CD4-positive, alpha-beta T cell treated with Interleukin-4 for 1 hour (primary cell): ENCODE data around the gene GRM3.

Experiments used
- DNase-seq, 2 donors: peaks; one replicate each; pipeline ENCODE4 v3.0.0-alpha.2; 2020 to 2022

The GRM3 gene

DNA sequence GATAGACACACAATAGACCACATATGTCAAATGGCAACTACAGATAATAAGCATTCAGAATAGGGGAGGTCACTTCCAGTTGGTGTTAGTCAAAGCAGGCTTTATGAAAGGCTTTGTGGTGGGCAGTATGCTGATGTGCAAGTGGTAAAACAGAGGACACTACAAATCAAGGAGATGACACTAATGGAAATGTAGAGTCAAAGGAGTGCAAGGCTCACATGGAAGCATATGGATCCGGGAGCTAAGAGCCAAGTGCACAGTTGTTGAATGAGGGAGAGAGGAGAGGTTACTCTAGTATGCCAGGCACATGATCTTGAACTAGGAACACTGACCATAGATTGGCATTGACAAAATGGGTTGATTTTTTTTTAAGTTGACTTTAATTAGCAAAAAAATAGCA, 62.7 kb downstream of the GRM3 start:
- DNase-seq, result no peak

DNA sequence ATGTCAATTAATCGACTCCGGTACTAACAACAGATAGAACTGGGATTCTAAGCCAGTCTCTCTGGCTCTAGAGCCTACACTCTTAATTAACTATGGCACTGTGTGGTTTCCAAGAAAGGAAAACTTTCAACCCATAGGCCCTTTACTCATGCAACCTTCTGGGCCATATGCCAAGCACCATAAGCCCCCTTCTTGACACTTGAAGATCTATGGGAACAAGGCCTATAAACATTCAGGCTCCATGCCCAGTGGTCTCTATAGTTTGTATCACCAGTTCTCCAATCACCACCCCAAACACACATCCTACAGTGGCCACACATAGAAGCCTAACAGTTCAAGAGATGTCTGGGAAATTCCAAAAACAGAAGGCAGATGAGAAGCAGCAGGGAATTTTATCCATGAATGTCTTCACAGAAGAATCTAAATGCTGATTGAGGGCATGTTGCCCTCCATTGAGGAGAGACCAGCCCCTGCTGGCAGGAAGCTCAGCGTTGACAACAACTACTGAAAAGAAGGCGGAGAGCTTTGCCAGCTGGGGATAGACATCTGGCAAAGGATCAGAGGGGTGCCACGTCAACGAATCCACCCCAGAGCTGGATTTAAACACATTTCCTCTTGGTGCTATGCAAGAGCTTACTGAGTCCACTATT, 64.4 kb downstream of the GRM3 start:
- DNase-seq, result no peak

DNA sequence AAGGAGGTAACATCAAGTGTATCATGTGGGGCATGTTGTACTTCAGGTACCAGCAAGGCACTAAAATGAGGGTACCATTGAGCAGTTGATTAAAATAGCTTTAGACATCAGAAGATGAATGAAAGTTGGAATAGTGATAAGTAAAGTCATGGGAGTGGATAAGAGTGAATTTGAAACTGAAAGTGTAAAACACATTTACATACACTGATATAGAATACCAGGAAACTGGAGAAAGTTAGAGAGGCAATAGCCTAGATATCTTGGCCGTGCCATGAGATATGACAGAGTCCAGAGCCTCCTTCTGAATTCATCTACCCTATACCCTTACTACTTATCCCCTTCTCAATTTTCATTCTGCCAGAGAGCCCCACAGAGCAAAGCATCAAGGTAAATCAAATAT, 76.6 kb downstream of the GRM3 start:
- no peak for DNase-seq

DNA sequence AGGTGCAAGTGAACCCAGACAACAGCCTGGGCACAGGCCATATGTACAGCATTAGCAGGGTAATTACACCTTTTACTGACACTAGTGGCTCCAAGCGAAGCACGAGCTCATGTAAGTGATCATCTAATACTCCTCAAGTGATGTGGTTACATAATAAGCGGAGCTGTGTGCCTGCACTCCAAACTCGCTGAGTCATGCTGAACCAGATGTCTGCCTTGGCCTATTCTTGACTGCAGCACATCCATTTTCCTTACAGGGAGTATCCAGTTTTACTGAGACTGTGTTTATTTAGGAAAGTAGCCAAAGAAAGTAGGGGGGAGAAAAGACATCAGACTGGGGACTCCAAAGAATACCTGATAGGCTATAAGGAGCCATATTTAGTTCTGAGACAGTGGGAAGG, 90.1 kb downstream of the GRM3 start:
- DNase-seq, result no peak

DNA sequence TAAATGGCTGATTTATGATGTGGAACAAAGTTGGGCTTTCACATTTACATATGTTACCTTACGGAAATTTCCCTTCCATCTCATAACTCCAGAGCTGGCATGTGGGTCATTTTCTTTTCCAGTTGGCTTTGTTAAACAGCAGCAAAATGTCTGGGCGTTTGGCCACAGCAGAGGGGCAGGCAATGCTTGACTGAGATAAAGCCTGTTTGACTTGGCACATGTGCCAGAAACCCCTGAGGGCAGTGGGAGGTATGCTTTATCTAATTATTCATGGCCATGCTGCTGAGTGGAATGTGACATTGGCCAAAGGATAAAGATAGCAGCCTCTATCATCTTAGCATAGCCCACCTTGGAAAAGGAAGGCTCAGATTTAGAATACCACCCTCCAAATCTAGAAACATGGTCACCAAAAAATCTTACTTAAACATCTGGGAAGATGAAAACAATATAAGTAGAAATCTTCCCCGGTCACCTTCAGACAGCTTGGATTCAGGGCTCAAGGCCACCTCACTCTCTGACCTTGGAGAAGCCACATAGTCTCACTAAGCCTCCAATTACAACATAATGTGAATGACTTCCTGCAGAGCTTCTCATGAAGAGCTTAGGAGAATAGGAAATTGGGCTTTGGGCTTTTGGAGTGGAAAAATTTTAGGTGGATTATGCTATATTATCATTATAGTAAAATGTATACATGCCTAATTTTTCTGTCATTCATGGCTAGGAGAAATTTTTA, 101.5 kb downstream of the GRM3 start:
- no peak for DNase-seq

DNA sequence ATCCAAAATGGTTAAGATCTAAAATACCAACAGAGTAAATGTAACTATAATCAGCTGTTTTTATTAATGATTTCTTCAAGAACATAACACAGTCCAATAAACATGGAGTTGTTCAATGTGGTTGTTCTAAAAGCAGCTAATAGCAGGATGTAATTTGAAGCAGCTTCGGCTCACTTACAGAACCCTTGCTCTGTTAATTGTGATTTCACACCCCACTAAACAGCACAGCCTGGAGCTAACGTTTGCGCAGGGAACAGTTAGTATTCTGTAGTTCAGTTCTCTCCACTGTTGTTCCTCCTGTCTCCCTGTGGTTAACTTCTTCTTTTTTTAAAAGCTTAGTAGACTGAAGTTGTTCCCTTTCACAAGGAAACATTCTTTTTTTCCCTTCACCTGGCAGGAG, 104.0 kb downstream of the GRM3 start:
- DNase-seq, result no peak

DNA sequence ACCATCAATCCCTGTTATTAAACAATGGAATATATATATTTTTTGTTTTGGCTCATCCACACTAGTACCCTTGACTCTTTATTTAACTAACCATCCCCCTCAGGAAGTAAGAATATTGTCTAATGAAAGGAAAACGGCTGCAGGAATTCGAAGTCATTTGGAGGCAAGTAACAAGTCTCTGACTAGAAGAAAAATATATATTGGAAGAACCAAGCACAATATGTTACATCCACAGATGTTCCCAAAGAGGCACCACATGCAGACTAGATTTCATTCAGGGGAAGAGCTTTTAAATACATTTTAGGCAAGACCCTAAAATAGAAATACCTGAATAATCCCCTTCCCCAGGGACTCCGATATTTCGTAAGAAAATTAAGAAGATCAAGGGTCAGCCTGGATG, 104.5 kb downstream of the GRM3 start:
- no peak for DNase-seq

DNA sequence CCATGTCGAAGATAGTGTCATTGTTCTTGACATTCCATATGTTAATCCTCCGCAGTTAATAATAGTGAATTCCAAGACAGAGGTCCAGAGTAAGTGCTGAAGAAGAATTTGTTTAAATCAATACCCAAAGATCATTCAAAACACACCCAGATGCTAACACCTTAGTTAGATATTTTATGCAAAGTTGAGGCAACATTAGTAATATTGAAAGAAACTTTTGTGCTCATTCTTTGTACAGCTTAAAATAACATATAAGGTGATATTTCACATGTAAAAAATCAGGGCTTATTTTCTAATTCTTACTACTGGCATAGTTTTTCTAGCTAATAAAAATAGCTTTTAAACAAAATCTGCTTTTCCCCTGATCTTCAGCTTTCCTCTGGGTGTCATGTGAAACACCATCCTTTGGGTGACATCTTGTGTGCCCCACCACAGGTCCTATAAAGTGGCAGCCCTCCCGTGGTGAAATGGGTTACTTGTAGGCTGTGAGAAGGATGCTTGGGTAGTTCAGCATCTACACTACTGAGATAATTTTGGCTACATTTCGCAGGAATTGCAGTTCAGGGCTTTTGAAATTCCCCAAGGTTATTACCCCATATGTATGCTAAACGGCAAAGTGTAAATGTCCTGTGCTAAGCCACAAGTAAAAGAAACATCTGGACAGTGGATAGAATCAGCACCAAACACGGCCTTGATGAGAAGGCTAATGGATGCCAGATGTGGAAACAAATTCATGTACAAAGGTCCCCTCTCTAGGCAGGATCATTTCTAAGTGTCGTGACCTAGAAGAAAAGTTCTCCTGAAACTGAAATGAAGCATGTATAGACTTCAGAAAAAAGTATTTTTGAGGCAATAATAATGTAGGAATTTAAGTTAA, 105.4 kb downstream of the GRM3 start:
- no peak for DNase-seq

DNA sequence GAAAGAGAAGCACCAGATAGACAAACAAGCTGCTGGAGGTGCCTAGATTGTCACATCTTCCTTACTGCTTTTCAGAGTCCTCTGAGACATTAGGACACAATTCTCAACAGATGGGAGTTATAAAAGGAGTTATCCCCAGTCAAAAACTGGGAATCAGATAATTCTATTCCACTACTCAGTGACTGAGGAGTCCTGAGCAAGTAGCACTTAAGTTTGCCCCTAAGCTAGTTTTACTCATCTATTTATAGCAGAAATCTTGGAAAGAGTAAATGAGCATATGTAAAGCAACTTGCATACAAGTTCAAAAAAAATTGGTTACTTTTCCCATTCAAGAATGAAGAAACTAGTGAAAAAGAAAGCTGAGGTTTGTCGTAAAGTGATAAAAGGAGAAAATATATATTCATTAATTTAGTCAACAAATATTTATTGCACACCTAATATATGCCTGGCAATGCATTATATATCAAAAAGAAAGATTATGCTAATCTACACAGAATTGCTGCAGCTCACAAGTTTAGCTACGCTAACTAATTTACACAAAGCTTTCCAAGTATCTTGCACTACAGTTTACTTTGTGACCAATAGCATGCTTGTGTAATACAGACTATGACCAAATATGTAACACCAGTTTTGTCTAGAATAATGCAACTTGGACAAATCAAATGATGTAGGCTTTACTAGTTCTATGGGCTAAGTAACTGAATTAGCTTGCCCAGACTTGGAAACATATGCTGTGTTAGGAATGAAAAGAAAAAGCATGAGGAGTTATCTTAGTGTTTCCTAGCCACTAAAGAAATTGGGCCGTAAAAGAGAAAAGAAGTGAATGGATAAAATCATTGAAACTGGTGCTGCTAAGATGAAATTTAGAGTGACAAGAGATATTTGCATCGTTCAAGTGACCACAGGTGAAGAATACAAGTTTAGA, 106.3 kb downstream of the GRM3 start:
- no peak for DNase-seq

DNA sequence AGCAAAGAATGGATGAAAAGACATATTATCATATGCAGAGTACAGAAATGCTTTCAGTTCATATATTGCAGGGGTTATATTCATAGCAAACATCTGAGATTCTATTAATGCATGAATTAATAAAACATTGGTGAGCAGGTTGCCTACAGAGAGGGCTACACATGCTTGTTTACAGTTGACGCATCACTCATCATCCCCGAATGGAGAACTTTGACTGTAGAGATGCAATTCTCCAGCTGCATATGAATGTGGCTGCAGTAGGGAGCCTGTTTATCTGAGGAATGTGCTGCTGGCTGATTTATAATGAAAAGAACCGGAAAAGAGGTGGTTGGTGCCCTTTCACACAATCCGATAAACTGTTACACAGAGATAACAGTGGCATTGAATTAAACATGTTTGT, 116.5 kb downstream of the GRM3 start:
- DNase-seq, result no peak

DNA sequence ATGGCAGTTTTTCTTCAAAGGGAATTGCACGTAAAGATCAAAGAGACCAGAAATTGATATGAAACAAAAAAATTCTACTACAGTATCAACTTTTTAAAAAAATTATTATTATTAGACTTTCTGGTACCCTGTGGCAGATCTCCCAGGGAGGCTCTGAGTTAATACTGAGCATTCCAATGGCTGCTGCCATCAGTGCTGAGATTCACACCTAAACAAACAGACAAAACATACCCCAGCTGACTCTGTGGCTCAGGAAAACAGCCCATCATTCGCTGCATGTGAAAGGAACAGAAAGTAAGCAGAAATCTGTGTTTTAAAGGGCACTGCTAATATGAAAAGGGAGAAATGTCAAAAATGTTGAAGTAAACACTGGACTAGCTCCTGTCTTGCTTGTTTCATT, 118.4 kb downstream of the GRM3 start:
- DNase-seq, result no peak

DNA sequence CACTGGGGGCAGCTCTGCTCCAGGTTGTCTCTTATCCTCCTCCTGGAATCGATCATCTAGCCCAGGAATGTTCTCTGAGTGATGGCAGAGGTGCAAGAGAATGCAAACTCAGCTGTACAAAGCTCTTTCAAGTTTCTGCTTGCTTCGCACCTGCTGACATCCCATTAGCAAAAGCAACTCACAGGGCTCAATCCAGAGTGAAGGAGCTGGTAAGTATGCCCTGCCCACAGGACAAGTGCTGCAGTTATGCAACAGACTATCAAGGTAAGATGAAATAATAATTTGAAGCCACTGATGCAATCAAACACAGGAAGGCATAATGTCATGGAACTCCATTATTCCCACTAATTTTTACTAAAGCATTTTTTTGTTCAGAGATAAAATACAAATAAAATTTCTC, 122.2 kb downstream of the GRM3 start:
- DNase-seq, result no peak

DNA sequence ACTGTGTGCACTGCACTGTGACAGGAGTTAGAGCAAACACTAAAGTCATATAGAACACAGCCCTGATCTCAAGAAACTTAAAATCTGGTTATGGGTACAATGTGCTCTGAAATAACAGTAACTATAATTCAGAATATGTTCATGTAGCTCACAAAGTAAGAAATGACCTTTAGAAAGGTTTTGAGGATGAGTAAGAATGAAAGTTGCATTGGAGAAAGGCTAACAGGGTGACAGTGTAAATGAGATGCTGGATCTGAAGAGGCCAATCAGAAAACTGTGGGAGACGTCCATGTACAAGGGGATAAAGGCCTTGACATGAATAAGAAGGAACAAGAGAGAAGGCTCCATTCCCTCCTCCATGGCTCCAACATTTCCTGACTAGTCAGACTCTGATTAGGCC, 124.7 kb downstream of the GRM3 start:
- DNase-seq, result no peak

DNA sequence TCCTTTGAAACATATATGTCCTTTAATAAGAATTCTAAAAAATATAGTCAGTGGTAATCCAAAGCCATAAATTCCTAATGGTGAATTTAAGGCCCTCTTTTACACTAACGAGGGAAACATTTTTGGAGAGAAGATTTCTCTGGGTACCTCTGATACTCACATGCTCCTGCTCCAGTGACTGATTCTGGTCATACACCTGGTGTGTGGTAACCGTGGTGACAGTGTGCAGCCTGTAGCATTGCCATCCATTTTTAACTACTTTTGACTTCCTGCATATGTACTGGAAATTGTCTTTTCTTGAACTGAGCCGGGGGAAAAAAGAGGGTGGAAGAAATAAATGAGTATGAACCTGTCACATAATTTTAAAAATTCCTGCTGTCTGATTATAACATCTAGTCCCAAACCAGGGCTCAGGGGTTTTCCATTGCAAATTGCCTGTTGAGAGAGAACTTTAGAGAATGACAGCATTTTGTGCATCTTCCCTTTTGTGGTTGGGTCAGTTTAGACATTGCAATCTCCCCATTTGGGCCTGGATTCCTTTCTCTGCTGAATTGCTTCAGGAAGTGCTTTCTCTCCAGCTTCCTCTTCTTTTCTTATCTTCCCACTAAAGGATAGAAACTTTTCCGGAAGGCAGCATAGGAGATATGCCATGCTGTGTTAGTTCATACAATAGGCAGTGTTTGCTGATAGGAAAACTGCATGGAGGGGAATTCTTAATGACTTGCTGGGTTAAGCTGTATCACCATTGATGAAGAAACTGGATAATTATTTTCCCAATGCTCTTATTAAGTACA, 125.5 kb downstream of the GRM3 start:
- DNase-seq, result no peak

DNA sequence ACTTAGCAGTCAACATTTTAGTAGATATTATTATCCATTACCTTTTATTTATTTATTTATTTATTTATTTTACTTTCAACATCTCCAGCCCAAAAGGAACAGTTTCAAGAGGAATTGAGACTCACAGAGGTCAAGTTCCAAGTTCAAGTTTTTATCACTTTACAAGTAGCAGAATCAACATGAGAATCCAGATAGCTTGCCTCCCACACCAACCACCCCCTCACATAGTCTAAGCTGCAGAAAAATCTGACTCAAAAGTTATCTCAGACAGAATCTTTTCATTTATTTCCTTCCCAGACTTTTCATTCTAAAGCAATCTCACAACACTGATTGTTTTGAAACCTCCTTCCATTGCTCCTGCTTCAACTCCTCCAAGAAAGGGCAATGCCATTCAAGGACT, 129.6 kb downstream of the GRM3 start:
- DNase-seq, result no peak

DNA sequence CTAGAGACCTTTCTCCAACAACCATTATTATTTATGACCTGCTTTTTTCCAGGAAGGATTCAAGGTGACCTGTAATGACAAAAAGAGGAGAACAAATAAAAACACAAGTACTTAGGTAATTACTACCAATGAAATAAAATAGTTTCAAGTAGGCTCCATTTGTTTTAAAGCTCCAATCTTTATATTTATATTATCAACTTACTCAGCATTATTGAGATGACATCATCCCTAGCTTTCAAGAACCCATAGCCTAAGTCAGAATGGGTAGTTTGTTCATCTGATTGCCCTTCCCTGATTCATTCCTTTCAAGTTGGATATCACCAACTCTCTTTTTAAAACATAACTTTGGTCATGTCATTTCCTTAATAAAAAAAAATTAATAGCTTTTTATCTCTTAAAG, 131.5 kb downstream of the GRM3 start:
- no peak for DNase-seq

DNA sequence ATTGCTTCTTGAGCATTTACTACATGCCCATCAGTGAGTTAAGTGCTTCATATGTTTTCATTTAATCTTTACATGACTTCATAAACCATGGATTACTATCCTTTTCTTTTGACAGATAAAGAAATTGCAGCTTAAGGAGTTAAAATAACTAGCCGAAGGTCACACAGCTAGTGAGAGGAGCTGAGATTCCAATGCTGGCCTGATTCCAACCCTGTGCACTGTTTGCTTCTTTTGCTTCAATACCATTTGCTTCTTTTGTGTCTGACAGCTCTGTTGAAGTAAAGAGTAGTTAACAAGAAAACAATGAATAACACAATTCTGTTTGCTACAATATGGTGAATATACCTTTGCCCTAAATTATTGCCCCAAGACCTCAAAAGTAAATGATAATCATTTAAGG, 132.4 kb downstream of the GRM3 start:
- no peak for DNase-seq

DNA sequence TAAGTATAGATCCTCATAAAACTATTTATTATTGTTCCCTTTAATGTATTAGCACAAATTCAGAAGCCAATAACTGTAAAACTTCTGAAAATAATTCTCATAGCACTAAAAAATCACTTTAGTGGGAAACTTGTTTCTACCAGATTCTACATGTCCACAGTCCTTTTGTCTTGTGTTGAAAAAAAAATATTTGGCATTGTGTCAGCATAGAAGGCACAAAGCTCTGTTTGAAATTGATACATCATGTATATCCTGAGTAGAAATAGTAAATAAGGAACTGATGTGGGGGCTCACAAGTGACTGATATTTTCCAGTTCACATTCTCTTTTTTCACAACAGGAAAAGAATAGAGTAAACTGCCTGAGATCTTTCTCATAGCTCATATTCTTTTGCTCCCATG, 134.6 kb downstream of the GRM3 start:
- DNase-seq, result no peak

DNA sequence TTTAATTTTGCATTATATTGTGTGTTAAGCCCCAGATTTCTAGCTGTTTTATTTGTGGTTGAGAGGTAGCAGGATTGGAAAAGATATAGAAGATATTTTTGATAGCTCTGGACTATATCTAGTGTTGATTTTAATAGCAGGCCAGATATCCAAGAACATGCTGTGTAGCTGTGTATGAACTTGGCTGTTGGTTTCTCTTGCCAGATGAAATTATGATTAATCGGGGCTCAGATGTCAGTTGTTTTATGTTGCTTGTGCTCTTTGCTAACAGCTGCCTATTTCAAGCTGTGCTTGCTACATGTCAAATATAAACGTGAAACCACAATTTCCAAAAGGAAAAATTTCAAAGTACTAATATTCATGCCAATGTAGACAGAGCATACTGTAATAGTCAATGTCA, 141.1 kb downstream of the GRM3 start:
- DNase-seq, result no peak

DNA sequence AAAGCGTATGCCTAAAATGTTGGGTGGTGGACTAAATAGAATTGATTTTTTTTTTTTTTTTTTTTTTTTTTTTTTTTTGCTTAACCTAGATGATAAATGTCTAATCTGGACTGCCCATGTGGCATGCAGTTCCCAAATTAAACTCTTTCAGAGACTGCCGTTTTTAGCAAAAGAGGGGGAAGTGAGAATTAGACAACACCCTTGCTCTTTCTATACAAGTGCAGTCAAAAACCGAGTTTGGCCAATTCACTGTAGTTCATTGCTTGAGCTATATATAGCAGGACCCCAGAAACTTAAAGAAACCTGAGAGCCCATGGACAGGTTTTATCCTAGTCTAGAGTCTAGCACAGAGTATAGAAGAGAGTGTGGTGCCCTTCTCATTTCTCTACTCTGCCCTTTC, 141.9 kb downstream of the GRM3 start:
- no peak for DNase-seq

DNA sequence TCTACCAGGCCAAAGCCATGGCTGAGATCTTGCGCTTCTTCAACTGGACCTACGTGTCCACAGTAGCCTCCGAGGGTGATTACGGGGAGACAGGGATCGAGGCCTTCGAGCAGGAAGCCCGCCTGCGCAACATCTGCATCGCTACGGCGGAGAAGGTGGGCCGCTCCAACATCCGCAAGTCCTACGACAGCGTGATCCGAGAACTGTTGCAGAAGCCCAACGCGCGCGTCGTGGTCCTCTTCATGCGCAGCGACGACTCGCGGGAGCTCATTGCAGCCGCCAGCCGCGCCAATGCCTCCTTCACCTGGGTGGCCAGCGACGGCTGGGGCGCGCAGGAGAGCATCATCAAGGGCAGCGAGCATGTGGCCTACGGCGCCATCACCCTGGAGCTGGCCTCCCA, 142.7 kb downstream of the GRM3 start:
- DNase-seq, result no peak

DNA sequence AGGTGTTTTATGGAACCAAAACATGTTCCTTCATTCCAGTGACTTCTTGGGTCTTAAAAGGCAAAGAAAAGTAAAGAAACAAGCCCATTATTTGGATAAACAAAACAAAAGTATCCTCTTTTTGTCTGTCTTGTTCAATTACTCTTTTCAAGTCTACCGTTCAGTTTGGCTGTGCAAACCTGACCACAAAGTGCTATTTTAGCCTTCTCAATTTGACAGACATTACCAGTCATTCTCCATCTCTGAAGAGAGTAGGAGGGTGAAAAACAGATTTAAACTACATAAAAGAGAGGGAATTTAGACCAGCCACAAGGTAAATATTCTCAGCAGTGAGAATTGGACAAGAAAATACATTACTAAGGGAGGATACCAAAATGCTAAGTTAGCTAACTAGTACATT, 145.2 kb downstream of the GRM3 start:
- DNase-seq, result no peak
